Stimulated activated CD4-positive, alpha-beta T cell treated with anti-CD3 and anti-CD28 coated beads, Interleukin-15, amount 100 ng/mL, for 1 hour (primary cell): Measurements from ENCODE around the gene OGT.
A peak's percentile ranks its signal among the peaks of the same experiment; 100 is the strongest.

Experiments used
- DNase-seq, 2 donors: peaks; one replicate each; pipeline ENCODE4 v3.0.0-alpha.2; 2020; ENCODE audit warnings: low read depth in 1 of 2, low spot score in 1 of 2

OGT gene

DNA sequence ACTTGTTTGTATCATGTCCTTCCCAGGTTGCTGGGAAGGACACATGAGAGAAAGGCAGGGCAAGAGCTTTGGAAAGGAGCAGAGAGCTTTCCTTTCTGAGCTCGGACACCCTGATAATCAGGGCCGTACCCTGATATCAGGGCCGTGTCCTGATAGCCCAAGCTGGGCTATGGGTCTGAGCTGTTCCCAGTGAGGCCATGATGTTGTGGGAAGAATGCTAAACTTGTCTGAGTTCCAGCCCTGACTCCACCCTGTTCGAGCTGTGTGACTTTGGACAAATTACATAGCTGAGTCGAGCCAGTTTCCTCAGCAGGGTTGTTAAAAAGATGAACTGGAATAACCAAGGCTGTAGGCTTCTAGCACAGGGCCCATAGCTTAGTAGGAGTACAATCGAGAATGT lies 88.7 kb downstream of the OGT start:
- DNase-seq: no peak

DNA sequence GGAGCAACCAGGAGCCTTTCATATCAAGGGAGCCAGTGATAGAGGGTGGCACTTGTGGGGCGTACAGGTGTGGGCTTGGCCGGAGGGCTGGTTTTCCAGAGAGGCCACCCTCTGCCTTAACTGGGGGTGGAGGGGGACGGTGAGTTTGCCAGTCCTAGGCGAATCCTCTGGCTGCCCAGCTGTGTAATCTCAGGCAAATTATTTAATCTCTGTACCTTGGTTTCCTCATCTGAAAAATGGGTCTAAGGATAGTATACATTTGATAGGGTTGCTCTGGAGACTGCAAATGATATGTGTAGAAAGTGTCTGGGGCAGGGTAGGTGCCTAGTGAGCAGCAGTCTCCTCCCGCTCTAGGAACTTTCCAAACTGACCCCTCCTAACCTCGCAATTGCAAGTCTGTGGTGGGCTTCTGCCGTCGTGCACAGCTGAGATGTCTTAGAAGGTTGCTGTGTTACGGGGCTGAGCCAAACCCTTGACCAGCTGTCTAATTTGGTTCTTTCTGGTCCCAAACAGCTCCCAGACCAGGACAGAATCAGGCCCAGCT lies 89.2 kb downstream of the OGT start:
- no peak for DNase-seq

DNA sequence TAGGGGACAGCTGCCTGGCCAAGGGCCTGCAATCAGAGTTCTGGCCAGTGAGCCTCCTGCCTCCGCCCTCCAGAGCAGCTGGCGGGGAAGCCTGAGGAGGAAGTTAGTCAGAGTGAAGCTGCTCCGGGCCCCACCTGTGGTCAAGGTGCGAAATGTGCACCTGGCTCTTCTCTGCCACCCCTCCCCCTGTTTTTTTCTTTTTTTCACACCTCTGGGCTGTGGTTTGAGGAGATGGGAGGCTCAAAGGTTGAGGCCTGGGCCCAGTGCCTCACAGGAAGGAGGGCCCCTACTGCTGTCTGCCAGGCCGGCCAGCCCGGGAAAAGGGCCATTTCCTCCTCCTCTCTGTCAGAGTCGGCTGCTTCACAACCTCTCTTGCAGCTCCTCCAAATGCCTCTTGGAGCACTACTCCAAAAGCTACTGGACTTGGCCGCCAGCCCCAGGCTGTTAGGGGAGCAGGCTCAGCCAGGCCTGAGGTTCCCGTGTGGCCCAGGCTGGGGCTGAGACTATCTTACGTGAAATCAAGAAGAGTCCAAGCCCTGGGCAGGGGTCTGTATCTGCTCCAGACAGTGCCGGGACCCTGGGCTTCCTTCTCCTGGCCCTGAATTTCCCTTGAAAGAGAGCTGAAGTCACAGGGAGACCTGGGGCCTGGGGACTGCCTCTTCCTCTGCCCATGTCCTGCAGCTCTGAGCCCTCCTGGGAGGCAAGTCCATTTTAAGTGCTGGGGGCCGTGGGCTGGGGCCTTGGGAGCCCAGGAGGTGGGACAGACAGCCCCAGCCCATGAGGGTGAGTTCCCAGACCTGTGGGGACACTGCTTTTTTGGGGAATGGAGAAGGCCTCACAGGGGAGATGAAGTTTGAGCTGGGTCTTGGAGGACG lies 89.9 kb downstream of the OGT start:
- DNase-seq: peak; percentile 15 to 29

DNA sequence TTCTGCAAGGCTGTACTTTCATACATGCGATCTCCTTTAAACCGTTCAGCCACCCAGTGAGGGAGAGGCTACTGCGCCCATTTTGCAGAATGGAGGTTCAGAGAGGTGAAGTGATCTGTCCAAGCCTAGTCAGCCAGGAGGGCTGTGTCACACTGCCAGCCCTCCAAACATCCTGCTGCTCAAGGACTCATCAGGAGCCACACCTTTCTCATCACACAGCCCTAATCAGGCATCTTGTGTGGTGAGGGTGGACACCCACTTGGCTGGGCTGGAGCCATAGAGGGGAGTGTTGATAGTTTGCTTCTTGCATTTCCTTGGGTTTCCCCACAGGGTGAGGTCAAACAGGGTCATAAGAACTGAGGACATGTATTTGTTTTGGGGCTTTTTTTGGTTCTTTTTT lies 90.8 kb downstream of the OGT start:
- DNase-seq: no peak

DNA sequence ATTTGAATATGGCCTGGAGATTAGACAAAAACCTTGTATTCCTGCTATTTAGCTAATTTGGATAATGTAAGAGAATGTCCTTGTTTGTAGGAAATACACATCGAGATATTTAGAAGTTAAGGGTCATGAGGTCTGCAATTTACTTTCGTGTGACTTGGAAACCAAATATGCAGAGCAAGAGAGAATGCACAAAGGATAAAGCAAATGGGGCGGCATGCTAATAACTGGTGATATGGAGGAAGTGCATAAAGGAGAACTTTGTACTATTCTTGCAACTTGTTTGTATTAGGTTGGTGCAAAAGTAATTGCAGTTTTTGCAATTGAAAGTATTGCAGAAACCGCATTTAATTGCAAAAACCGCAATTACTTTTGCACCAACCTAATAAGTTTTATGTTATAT lies 92.6 kb downstream of the OGT start:
- no peak for DNase-seq
